GM19452 (cell line): ENCODE data around the gene KLHDC8B.
"Not testable (repeated sequence)": the region's sequence is repeated elsewhere in the genome, so short reads cannot be mapped to it uniquely, and the experiment has no call there.

Source experiments
- ATAC-seq: cut with Tn5 transposase; IDR thresholded peaks from one replicate; pipeline ENCODE4 v1.9.1; 2021; ENCODE audit not compliant: unreplicated experiment

The KLHDC8B gene

DNA sequence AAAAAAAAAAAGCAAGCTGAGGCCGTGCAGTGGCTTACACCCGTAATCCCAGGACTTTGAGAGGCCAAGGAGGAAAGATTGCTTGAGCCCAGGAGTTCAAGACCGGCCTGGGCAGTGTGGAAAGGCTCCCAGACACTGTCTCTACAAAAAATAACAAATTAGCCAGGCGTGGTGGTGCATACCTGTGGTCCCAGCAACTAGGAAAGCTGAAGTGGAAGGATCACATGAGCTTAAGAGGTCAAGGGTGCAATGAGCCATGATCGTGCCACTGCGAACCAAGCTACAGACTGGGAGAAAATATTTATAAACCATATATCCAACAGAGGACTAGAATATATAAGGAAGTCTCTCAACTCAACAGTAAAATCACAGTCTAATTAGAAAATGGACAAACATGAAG, 10.0 kb downstream of the KLHDC8B start:
- no peak for ATAC-seq

GRCh38 chr3:49182682-49183081, 11.3 kb downstream of the KLHDC8B start:
- ATAC-seq = no peak

DNA sequence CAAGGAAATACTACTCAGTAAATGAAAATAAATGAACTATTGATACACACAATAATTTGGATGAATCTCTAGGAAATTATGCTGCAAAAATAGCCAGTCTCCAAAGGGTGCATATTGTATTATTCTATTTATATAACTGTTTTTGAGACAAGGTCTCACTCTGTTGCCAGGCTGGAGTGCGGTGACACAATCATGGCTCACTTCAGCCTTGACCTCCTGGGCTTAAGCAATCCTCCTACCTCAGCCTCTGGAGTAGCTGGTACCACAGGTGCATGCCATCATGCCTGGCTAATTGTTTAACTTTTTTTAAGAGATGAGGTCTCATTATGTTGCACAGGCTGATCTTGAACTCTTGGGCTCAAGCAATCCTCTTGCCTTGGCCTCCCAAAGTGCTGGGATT, 12.5 kb downstream of the KLHDC8B start:
- ATAC-seq = no peak

- ATAC-seq = no peak
These were observed 20.3 kb downstream of the KLHDC8B start for GRCh38 chr3:49191741-49192140.

- ATAC-seq = no peak
These were observed 26.8 kb downstream of the KLHDC8B start for GRCh38 chr3:49198161-49198560.

DNA sequence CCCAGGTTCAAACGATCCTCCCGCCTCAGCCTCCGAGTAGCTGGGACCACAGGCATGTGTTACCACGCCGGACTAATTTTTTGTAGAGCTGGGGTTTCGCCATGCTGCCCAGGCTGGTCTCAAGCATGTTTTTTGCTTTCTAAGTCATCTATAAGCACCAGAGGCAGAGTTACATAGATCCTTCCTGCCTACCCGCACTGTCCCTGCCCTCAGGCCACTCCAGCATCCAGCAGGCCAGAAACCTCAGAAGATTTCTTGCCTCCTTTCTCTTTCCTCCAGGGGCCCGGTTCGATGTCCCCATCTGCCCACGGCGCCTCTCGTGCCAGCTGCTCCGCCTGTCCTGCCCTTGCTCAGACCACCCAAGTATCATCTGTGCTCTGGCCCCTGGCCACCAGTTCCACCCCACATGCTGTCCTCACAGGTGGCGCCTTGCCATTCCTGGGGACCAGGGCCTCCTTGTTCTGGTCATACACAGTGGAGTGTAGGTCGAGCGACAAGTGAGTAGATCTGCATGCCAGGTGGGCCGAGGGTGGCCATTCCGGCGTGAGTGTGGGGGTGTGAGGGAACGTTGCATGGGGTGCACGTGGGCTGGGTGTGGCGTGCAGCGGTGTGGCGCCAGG, 27.3 kb downstream of the KLHDC8B start:
- ATAC-seq = no peak

GRCh38 chr3:49199239-49199899, 28.0 kb downstream of the KLHDC8B start:
- no peak for ATAC-seq

DNA sequence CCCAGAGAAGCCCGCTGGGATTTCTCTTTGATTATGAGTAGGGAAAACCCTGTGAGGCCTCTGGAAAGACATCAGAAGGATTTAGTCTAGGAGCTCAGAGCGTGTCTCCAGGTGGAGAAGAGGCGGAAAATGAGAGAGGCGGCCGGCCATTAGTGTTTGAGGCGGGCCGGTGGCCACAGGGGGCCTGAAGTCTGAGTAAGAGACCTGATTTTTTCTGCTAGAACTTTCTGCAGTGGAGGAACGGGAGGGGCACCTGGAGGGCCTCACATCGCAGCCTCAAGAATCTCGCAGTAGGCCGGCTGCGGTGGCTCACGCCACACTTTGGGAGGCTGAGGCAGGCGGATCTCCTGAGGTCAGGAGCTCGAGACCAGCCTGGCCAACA, 28.5 kb downstream of the KLHDC8B start:
- no peak for ATAC-seq

DNA sequence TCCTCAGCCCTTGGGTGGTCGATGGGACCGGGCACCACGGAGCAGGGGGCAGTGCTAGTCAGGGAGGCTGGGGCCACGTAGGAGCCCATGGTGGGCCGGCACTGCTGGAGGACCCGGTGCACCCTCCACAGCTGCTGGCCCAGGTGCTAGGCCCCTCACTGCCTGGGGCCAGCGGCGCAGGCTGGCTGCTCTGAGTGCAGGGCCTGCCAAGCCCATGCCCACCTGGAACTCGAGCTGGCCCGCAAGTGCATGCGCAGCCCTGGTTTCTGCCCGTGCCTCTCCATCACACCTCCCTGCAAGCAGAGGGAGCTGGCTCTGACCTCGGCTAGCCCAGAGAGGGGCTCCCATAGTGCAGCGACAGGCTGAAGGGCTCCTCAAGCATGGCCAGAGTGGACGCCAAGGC, 42.1 kb downstream of the KLHDC8B start:
- ATAC-seq = no peak

DNA sequence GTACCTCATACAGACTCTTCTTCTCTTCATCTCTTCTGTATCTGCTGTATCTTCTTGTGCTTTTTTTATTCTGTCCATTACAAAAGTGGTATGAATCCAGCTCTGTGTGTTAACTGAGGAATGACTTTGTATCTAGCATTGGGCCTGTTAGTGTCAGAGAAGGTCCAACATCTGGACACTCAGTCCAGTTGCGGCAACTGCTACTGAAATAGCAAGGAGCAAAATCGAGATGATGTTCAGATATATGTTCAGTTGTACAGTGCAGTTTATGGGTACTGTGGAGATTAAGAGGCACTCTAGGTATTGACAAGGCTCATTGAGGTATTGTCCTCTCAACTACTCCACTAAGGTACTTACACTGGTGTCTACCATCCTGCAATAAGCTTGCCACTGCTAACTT, 42.6 kb downstream of the KLHDC8B start:
- ATAC-seq = no peak

DNA sequence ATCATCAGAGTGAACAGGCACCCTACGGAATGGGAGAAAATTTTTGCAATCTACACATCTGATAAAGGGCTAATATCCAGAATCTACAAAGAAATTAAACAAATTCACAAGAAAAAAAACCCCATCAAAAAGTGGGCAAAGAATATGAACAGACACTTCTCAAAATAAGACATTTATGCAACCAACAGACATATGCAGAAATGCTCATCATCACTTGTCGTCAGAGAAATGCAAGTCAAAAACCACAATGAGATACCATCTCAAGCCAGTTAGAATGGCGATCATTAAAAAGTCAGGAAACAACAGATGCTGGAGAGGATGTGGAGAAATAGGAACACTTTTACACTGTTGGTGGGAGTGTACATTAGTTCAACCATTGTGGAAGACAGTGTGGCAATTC, 45.3 kb downstream of the KLHDC8B start:
- not testable (repeated sequence) for ATAC-seq

- not testable (repeated sequence) for ATAC-seq
These were observed 45.7 kb downstream of the KLHDC8B start for GRCh38 chr3:49217108-49217507.

- ATAC-seq = no peak
These were observed 46.5 kb downstream of the KLHDC8B start for GRCh38 chr3:49217688-49218470.

- ATAC-seq = not testable (repeated sequence)
These were observed 47.1 kb downstream of the KLHDC8B start for GRCh38 chr3:49218471-49218989.

DNA sequence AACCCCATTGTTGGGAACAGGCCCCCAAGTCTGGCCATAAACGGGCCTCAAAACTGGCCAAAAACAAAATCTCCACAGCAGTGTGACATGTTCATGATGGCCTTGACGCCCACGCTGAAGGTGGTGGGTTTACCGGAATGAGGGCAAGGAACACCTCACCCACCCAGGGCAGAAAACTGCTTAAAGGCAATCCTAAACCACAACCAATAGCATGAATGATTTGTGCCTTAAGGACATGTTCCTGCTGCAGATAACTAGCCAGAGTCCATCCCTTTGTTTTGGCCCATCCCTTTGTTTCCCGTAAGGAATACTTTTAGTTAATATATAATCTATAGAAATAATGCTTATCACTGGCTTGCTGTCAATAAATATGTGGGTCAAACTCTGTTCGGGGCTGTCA, 47.7 kb downstream of the KLHDC8B start:
- no peak for ATAC-seq

DNA sequence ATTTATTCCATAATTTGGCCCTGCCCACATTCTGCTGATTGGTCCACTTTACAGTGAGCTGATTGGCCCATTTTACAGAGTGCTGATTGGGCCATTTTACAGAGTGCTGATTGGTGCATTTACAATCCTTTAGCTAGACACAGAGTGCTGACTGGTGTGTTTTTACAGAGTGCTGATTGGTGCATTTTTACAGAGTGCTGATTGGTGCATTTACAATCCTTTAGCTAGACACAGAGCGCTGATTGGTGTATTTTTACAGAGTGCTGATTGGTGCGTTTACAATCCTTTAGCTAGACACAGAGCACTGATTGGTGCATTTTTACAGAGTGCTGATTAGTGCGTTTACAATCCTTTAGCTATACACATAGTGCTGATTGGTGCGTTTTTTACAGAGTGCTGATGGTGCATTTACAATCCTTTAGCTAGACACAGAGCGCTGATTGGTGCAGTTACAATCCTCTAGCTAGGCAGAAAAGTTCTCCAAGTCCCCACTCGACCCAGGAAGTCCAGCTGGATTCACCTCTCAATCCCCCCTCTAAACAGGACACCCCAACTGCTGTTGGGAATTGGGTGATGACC, 49.7 kb downstream of the KLHDC8B start:
- ATAC-seq = not testable (repeated sequence)

- no peak for ATAC-seq
These were observed 50.6 kb downstream of the KLHDC8B start for GRCh38 chr3:49222002-49222401.
